Upper lobe of right lung (tissue), 1 donor: ENCODE data around the gene PHLPP1. TPM values are rescaled to one million over a fixed set of nuclear protein-coding genes. Genes with fewer than 3 reads are reported as not detected.

Experiments used
- ATAC-seq: fragments of 200-7000 bp; cut with Tn5 transposase; one replicate; pipeline ENCODE4 v1.9.1; 2020; ENCODE audit warnings: mild to moderate bottlenecking, moderate library complexity
- DNase-seq: peaks from one replicate; pipeline ENCODE4 v3.0.0-alpha.2; 2020
- H3K27ac ChIP-seq: fragments of 200-600 bp; one replicate; pipeline ENCODE4 v1.8.0; 2022
- H3K27me3 ChIP-seq: fragments of 200-600 bp; one replicate; pipeline ENCODE4 v1.8.0; 2022; ENCODE audit warnings: mild to moderate bottlenecking
- H3K36me3 ChIP-seq: fragments of 200-600 bp; one replicate; pipeline ENCODE4 v1.8.0; 2022
- H3K4me1 ChIP-seq: fragments of 200-600 bp; one replicate; pipeline ENCODE4 v1.8.0; 2022
- H3K4me3 ChIP-seq: fragments of 200-600 bp; one replicate; pipeline ENCODE4 v1.8.0; 2022; ENCODE audit warnings: mild to moderate bottlenecking
- H3K9me3 ChIP-seq: fragments of 200-600 bp; one replicate; pipeline ENCODE4 v1.8.0; 2022
- intact Hi-C: fragments of 100-400 bp; cut with DNase I; formaldehyde crosslinking; loops from one replicate; pipeline ENCODE4 v1.11.0; 2022
- total RNA-seq: library from RNA; stranded (reverse); fragmentation: NEBNext Ultra II Directional; extraction: Animal tissue kit (Norgen Biotek cat#: 25700); gene quantifications from one replicate; pipeline ENCODE4 v1.2.1, GENCODE V29; 2021
- TF ChIP-seq, protein P1 (sequence below): fragments of 200-600 bp; IDR thresholded peaks from one replicate; pipeline ENCODE4 v1.8.0; 2022; ENCODE audit warnings: antibody characterized with exemption
- donor health status: DM: no; HTN: yes; CAD: no; lungs with severe emphysema.

Gene PHLPP1
- total RNA-seq, 1 donor from 2014 or later, result 11.9 TPM

GRCh38 chr18:62939926-62940325, 224.6 kb downstream of the PHLPP1 start:
- intact Hi-C loops, result no loop called here
- no peaks in the 10 kb centered on the region for H3K27me3 ChIP-seq
- H3K4me3 ChIP-seq, result no peak overlapping the region
- ATAC-seq (no peak), DNase-seq (no peak)
- H3K27ac ChIP-seq, result no peak overlapping the region
- no peaks in the 10 kb centered on the region for H3K9me3 ChIP-seq
- peaks cover 20% of the 10 kb centered on the region for H3K4me1 ChIP-seq
- peaks cover under 1% of the 10 kb centered on the region for H3K36me3 ChIP-seq
- TF ChIP-seq, protein P1, sequence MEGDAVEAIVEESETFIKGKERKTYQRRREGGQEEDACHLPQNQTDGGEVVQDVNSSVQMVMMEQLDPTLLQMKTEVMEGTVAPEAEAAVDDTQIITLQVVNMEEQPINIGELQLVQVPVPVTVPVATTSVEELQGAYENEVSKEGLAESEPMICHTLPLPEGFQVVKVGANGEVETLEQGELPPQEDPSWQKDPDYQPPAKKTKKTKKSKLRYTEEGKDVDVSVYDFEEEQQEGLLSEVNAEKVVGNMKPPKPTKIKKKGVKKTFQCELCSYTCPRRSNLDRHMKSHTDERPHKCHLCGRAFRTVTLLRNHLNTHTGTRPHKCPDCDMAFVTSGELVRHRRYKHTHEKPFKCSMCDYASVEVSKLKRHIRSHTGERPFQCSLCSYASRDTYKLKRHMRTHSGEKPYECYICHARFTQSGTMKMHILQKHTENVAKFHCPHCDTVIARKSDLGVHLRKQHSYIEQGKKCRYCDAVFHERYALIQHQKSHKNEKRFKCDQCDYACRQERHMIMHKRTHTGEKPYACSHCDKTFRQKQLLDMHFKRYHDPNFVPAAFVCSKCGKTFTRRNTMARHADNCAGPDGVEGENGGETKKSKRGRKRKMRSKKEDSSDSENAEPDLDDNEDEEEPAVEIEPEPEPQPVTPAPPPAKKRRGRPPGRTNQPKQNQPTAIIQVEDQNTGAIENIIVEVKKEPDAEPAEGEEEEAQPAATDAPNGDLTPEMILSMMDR, result no peak

GRCh38 chr18:62942578-62942977, 227.2 kb downstream of the PHLPP1 start:
- intact Hi-C loops, result no loop called here
- no peaks in the 10 kb centered on the region for H3K9me3 ChIP-seq
- H3K27me3 ChIP-seq, result no peaks in the 10 kb centered on the region
- ATAC-seq (no peak), DNase-seq (no peak)
- no peak overlapping the region for H3K27ac ChIP-seq
- H3K4me3 ChIP-seq, result no peak overlapping the region
- peaks cover 9% of the 10 kb centered on the region for H3K36me3 ChIP-seq
- H3K4me1 ChIP-seq, result peaks cover 10% of the 10 kb centered on the region
- TF ChIP-seq, protein P1, result no peak

GRCh38 chr18:62944454-62944853, 229.1 kb downstream of the PHLPP1 start:
- no peak for ATAC-seq
- peaks cover 9% of the 10 kb centered on the region for H3K36me3 ChIP-seq
- H3K27ac ChIP-seq, result no peak overlapping the region
- intact Hi-C loops, result no loop called here
- no peaks in the 10 kb centered on the region for H3K27me3 ChIP-seq
- DNase-seq, result no peak
- no peak overlapping the region for H3K4me3 ChIP-seq
- no peaks in the 10 kb centered on the region for H3K4me1 ChIP-seq
- no peaks in the 10 kb centered on the region for H3K9me3 ChIP-seq
- TF ChIP-seq, protein P1, result no peak

GRCh38 chr18:62948788-62949187, 233.4 kb downstream of the PHLPP1 start:
- Histone ChIP-seq H3K27ac (no peak overlapping the region), H3K4me1 (peaks cover 4% of the 10 kb centered on the region), H3K9me3 (no peaks in the 10 kb centered on the region), H3K27me3 (no peaks in the 10 kb centered on the region), H3K36me3 (peaks cover 9% of the 10 kb centered on the region), H3K4me3 (no peak overlapping the region)
- TF ChIP-seq, protein P1, result no peak
- intact Hi-C loops, result no loop called here
- DNase-seq (no peak), ATAC-seq (no peak)

GRCh38 chr18:62950246-62950645, 234.9 kb downstream of the PHLPP1 start:
- H3K9me3 ChIP-seq, result no peaks in the 10 kb centered on the region
- DNase-seq (no peak), ATAC-seq (no peak)
- TF ChIP-seq, protein P1, result no peak
- H3K36me3 ChIP-seq, result peaks cover 5% of the 10 kb centered on the region
- H3K27ac ChIP-seq, result no peak overlapping the region
- H3K4me3 ChIP-seq, result no peak overlapping the region
- intact Hi-C loops, result no loop called here
- H3K4me1 ChIP-seq, result peaks cover 13% of the 10 kb centered on the region
- H3K27me3 ChIP-seq, result no peaks in the 10 kb centered on the region

GRCh38 chr18:62952807-62953206, 237.5 kb downstream of the PHLPP1 start:
- no peaks in the 10 kb centered on the region for H3K36me3 ChIP-seq
- no peaks in the 10 kb centered on the region for H3K9me3 ChIP-seq
- H3K4me3 ChIP-seq, result no peak overlapping the region
- H3K27me3 ChIP-seq, result no peaks in the 10 kb centered on the region
- H3K27ac ChIP-seq, result no peak overlapping the region
- TF ChIP-seq, protein P1, result no peak
- no peak for ATAC-seq
- intact Hi-C loops, result no loop called here
- peaks cover 13% of the 10 kb centered on the region for H3K4me1 ChIP-seq
- no peak for DNase-seq
